HEK293T (cell line): ENCODE measurements around the gene ACLY.
"Not testable (repeated sequence)": the region's sequence is repeated elsewhere in the genome, so short reads cannot be mapped to it uniquely, and the experiment has no call there.

Experiments used
- ARNT ChIP-seq: fragments of 450-650 bp; IDR thresholded peaks from 2 replicates; pipeline ENCODE4 v1.6.1; 2017; ENCODE audit warnings: mild to moderate bottlenecking
- FOXK2 ChIP-seq: fragments of 450-650 bp; IDR thresholded peaks from 2 replicates; pipeline ENCODE4 v1.6.1; 2016; ENCODE audit warnings: mild to moderate bottlenecking
- NFRKB ChIP-seq: fragments of 450-650 bp; IDR thresholded peaks from 2 replicates; pipeline ENCODE4 v1.6.1; 2016; ENCODE audit warnings: mild to moderate bottlenecking, moderate library complexity
- SP1 ChIP-seq: fragments of 450-650 bp; IDR thresholded peaks from 2 replicates; pipeline ENCODE4 v1.6.1; 2017
- SUZ12 ChIP-seq: fragments of 450-650 bp; IDR thresholded peaks from 2 replicates; pipeline ENCODE4 v1.6.1; 2016; ENCODE audit warnings: mild to moderate bottlenecking
- TF ChIP-seq, protein P1 (sequence below): fragments of 450-650 bp; IDR thresholded peaks from 2 replicates; pipeline ENCODE4 v1.6.1; 2016

DNA sequence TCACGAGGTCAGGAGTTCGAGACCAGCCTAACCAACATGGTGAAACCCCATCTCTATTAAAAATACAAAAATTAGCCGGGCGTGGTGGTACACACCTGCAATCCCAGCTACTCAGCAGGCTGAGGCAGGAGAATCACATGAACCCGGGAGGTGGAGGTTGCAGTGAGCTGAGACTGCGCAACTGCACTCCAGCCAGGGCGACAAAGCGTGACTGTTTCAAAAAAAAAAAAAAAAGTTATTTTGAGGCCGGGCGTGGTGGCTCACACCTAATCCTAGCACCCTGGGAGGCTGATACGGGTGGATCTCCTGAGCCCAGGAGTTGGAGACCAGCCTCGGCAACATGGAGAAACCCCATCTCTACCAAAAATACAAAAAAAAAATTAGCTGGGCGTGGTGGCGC is 67.4 kb downstream of the ACLY start:
- not testable (repeated sequence) for TF ChIP-seq SUZ12, SP1, NFRKB, FOXK2, ARNT
- TF ChIP-seq, protein P1, sequence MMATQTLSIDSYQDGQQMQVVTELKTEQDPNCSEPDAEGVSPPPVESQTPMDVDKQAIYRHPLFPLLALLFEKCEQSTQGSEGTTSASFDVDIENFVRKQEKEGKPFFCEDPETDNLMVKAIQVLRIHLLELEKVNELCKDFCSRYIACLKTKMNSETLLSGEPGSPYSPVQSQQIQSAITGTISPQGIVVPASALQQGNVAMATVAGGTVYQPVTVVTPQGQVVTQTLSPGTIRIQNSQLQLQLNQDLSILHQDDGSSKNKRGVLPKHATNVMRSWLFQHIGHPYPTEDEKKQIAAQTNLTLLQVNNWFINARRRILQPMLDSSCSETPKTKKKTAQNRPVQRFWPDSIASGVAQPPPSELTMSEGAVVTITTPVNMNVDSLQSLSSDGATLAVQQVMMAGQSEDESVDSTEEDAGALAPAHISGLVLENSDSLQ: not testable (repeated sequence)
